ENCODE results near the gene GOLGB1.
"Not testable (repeated sequence)": the region's sequence is repeated elsewhere in the genome, so short reads cannot be mapped to it uniquely, and the experiment has no call there.

GOLGB1 gene

GRCh38 chr3:121690777-121691405 is 58.6 kb downstream of the GOLGB1 start:
- DNase-seq: no peak

DNA sequence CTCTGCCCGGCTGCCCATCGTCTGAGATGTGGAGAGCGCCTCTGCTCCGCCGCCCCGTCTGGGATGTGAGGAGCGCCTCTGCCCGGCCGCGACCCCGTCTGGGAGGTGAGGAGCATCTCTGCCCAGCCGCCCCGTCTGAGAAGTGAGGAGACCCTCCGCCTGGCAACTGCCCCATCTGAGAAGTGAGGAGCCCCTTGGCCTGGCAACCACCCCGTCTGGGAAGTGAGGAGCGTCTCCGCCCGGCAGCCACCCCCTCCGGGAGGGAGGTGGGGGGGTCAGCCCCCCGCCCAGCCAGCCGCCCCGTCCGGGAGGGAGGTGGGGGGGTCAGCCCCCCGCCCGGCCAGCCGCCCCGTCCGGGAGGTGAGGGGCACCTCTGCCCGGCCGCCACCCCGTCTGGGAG is 60.8 kb downstream of the GOLGB1 start:
- not testable (repeated sequence) for DNase-seq

DNA sequence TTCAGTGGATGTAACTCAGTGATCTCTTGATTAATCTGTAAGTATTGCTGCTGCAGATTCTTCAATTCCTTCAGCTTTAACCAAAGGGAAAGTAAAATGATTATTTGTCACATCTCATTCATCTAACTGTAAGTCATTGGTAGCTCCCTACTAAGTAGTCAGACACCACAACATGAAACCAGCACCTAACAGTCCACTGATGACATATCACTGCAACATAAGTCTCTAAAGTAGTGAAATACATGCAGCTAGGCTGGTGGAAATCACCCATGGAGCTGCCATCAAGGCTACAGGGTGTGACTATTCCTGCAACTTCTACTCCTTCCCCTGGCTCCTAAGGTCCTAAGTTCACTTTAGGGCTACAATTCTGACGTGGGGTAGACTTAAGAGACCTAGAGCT is 67.7 kb downstream of the GOLGB1 start:
- no peak for DNase-seq

DNA sequence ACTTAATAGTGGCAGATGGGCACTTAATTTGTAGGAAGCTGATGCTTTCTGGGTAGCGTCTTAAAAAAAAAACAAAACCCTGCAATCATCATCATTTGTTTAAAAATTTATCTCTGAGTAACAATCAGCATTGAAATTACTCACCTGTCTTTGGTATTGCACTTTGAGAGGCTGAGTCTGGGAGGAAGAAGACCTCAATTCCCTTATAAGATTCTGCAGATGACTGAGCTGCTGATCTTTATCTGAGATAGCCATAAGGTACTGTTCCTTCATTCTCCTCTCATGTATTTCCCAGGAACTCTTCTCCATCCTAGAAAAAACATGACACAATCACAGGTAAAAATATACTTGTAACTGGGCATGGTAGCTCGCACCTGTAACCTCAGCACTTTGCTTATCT is 72.4 kb downstream of the GOLGB1 start:
- no peak for DNase-seq

DNA sequence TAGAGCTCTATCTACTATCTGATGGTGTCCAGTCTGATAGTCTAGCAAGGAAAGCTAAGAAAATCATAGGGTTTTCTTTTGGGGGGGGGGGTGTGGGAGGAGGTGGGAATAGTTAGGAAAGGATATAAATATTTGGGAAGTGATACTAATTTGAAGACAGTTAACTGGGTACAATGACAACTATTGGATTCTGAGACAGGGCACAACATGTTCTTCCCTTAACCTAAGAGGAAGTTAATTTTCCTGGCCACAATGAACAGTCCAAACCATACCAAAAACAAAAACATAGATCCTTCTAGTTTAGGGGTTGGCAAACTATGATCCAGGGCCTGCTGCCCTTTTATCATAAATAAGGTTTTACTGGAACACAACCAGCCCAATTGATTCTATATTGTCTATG is 78.9 kb downstream of the GOLGB1 start:
- no peak for DNase-seq

DNA sequence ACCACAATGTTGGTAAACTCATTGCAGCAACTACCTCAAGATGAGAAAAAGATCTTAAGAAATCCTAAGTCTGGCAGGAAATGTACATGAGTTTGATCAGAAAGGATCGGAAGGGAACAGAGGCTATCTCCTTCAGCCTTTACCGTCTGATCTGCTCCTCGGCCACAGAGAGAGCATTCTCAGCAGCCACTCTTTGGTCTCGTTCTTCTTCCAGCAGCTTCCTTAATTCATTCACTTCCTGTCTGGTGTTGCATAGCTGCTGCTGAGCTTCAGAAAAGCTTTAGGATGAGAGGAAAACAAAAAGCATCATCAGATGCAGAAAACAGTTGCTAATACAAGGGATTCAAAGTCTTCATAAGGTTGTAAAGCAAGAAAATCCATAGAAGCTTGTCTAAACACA is 82.2 kb downstream of the GOLGB1 start:
- no peak for DNase-seq

GRCh38 chr3:121665488-121665887 is 84.1 kb downstream of the GOLGB1 start:
- DNase-seq: no peak

- no peak for DNase-seq
Observed at GRCh38 chr3:121663171-121663847, 86.2 kb downstream of the GOLGB1 start.

GRCh38 chr3:121662742-121663141 is 86.8 kb downstream of the GOLGB1 start:
- DNase-seq: no peak

DNA sequence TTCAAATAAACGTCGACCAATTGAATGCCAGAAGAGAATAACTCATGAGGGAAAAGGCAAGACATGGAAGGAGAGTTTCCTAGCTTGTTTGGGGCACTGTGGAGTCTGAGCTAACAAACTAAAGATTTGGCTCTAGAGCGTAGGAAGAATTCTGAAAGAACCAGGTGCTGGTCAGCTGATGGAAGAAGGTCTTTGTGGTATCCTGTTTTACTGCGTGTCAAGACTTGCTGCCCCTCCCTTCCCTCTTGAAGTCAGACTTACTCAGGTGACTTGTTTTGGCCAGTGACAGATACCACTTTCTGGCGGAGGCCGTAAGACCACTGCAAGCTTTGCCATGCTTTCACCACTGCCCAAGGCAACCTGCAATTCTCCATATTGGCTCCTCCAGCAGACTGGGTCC is 88.2 kb downstream of the GOLGB1 start:
- DNase-seq: no peak

- DNase-seq: no peak
Observed at GRCh38 chr3:121660356-121661171, 89.0 kb downstream of the GOLGB1 start, which contains the start of gene HCLS1. HCLS1 (minus strand) TSS chr3:121660903; CDS start chr3:121658347, 2,556 bp downstream.

GRCh38 chr3:121659586-121659985 is 90.0 kb downstream of the GOLGB1 start:
- no peak for DNase-seq

DNA sequence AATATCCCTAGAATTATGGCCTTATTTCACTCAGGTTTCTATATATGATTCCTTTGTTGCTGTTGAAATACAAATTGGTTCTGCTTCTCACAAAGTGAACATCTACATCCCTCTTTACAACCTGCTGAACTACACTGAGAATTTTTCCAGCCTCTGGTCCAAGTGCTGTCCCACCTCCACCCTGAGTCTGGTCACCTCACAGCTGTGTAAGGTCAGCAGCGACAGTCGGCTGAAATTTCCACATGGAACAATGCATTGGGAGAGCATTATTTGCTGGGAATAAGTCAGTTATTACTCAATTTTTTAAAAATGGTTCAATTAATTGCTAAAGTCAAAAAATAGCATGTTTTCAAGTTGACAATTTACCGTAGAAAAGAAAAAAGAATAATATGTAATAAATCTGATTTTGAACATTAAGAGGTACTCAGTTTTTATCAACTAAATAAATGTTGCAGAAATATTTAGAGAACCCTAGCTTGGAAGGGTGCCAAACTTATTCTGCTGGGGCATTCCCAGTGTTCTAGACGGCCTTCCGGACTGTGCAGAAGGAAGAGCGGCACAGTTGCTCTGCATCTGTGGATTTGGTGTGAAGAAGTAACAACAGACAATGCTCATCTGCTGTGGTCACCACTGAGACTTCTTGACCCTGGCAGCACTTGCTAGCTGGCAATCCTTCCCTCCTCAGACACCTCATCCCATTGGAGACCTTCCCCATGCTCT is 90.7 kb downstream of the GOLGB1 start:
- DNase-seq: no peak

DNA sequence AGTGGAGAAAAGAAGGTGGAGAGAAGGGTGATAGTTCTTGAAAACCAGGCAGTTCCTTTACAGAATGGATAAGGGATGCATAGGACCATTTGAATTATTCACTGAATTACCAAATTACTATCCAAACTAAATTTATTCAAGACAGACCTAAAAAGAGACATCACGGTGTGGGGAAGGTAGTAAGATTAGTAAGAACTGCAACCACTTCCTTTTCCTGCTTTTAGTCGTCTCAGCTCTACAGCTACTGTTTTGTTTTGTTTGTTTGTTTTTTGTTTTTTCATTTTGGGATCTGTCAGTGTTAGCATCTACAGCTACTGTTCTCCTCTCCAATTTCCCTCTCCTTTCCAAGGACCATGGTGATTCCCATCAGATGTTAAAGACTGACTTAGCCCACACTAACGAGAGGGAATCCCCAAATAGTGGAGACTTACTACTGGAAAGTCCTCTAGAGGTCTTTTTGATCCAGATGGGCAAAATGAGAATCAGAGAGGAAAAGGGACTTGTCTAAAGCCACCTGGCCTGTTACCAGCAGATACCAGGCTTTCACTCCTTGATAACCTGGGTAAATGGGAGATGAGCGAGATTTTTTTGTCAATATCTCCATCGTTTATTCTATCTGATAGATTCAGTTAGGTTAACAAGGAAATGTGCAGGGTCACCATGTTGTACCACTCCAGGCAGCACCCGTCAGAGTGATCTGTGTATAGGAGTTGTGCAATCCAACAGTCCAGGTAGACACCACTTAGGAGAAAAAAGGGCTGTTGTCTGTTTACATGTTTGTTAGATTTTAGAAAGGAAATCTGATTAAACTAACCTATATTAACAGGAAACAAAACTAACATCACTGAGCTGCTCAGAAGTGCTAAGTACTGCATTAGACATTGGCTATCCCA is 94.8 kb downstream of the GOLGB1 start:
- DNase-seq: no peak

GRCh38 chr3:121651684-121652083 is 97.9 kb downstream of the GOLGB1 start:
- DNase-seq: no peak

- DNase-seq: no peak
Observed at GRCh38 chr3:121649645-121650044, 99.9 kb downstream of the GOLGB1 start.

DNA sequence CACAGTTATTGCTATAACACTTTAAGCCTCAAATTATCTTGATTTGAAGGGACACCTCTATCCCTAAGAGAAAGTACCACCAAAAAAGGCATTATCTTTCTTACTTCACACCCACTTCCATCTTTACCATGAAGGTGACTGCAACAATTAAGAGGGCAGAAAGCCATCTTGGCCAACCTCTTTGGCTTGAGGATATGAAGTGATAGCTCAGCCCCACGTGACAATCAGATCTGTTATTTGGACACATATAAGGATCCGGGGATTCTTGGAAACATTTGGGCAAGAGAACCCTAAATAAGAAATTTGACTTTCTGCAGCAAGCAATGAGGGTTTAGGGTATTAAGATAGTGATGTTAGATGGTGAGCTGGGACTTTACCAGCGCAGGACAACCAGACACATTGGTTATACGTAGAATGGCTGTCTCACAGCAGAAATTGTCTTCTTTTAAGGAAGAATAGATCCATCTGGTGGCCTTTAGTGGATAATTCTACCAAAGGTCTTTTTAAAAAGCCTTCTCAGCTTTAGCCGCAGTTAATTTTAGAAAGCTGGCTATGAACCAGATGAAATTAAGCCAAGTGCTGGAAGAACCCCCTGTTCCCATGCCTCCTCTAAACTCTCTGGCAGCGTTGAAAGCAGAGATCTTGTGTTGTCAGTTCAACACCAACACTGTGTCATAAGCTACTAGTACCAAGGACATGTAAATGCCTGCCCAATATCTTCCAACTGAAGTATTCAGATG is 101.2 kb downstream of the GOLGB1 start:
- peak in 1 of 2 experiments; percentile 5 for DNase-seq

DNA sequence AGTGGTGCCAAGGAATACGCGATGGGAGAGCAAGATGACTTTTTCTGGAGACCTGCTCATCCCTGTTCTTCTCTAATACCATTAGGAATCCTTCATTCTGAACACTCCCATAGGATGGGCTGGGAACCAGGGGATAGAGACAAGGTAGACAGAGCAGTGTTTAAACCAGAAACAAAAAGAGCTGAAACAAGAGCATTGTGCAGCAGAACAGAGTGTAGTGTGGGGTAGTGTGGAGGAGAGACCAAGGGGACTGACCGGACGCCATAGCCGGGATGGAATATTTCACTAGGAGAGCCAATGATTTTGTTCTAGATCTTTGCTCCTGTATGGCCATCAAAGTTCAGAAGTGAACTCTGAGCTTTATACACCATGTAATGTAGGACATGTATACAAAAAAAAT is 104.5 kb downstream of the GOLGB1 start:
- DNase-seq: no peak

DNA sequence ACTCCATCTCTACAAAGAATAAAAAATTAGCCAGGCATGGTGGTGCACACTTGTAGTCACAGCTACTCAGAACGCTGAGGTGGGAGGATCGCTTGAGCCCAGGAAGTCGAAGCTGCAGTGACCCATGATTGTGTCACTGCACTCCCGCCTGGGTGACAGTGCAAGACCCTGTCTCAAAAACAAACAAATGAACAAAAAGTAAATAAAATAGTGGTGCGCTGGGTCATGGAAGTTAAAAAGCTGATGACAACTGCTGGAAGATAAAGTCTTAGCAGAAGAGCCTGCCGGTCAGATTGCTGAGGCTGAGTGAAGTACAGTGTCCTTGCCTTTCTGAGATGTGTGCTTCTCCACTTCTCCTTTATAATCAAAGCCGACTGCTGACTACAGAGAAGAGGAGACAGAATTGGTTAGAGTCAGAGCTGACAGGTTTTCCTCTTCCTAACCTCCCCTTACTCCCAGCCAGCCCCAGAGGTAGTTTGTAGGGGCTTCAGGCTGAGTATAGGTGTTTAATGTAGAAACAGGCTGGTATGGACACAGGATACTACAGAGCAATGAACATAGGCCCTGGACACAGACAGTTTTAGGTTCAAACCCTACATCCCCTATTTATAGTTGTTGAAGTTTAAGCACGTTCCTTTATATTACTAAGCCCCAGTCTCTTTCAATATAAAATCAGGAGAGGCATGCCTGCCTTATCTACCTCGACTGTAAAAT is 106.8 kb downstream of the GOLGB1 start:
- DNase-seq: no peak

GRCh38 chr3:121641127-121641526 is 108.4 kb downstream of the GOLGB1 start:
- no peak for DNase-seq

DNA sequence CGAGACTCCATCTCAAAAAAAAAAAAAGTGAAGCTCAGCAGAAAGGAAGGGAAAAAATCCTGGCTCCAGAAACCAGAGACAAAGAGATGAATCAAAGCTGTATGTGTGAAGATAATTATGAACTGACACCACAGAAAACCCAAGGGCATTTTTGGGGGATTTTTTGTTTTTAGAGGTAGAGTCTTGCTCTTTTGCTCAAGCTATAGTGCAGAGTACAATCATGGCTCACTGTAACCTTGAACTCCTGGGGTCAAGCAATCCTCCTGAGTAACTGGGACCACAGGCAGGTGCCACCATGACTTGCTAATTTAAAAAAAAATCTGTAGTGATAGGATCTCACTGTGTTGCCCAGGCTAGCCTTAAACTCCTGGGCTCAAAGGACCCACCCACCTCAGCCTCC is 111.6 kb downstream of the GOLGB1 start:
- no peak for DNase-seq
